HepG2 (cell line): ENCODE data around the gene C1orf74. TPM values are rescaled to one million over a fixed set of nuclear protein-coding genes. Genes with fewer than 3 reads are reported as not detected.
A peak's percentile ranks its signal among the peaks of the same experiment; 100 is the strongest.

Experiments
- BRD4 ChIP-seq: sonication (generic); formaldehyde crosslinking; IDR thresholded peaks from 2 replicates; pipeline ENCODE4 v1.4.0; 2020; ENCODE audit warnings: missing genetic modification reagents
- CHD2 ChIP-seq: IDR thresholded peaks from 2 replicates; pipeline ENCODE4 v1.6.1; 2011; ENCODE audit warnings: low read depth, low read length, improper control_type of control experiment
- ELF1 ChIP-seq: sonication (generic); formaldehyde crosslinking; IDR thresholded peaks from 2 replicates; pipeline ENCODE4 v1.4.0; 2020; ENCODE audit warnings: missing genetic modification reagents
- PHF21A ChIP-seq: sonication (generic); formaldehyde crosslinking; IDR thresholded peaks from 2 replicates; pipeline ENCODE4 v1.5.0; 2020; ENCODE audit warnings: mild to moderate bottlenecking, missing genetic modification reagents
- RARA ChIP-seq: IDR thresholded peaks from 2 replicates; pipeline ENCODE4 v1.6.1; 2016; ENCODE audit warnings: missing genetic modification reagents, missing compliant biosample characterization
- RXRB ChIP-seq: IDR thresholded peaks from 2 replicates; pipeline ENCODE4 v1.6.1; 2016; ENCODE audit warnings: borderline replicate concordance, missing genetic modification reagents, missing compliant biosample characterization
- ZNF138 ChIP-seq: sonication (generic); formaldehyde crosslinking; IDR thresholded peaks from 2 replicates; pipeline ENCODE4 v1.5.0; 2020; ENCODE audit warnings: mild to moderate bottlenecking, low read depth, missing genetic modification reagents
- ZNF615 ChIP-seq: sonication (generic); formaldehyde crosslinking; IDR thresholded peaks from 2 replicates; pipeline ENCODE4 v1.5.0; 2020; ENCODE audit warnings: mild to moderate bottlenecking, missing genetic modification reagents, borderline replicate concordance
- ZNF790 ChIP-seq: sonication (generic); formaldehyde crosslinking; IDR thresholded peaks from 2 replicates; pipeline ENCODE4 v1.8.0; 2022; ENCODE audit warnings: missing genetic modification reagents, mild to moderate bottlenecking, borderline replicate concordance
- polyA plus RNA-seq, 8 experiments: library from polyadenylated mRNA; depleted of rRNA in 3 of 8; stranded (reverse) in 7 of 8; unstranded in 1 of 8; fragments of >200 nt; fragmentation: Illumina TruSeq in 4 of 8; extraction: Trizol in 4 of 8; gene quantifications; 2 replicates each; pipeline versions ENCODE4 v1.2.1 to v1.2.3, GENCODE V29; 2011 to 2016; ENCODE audit warnings: low read depth in 4 of 8, missing spikeins in 1 of 8, mixed read lengths in 1 of 8; ENCODE audit not compliant: insufficient read depth in 1 of 8
- total RNA-seq, 5 experiments: library from RNA; depleted of rRNA; stranded (reverse); fragments of >200 nt; fragmentation: Illumina TruSeq; extraction: Trizol; gene quantifications; 2 replicates each; pipeline ENCODE4 v1.2.3, GENCODE V29; 2016; ENCODE audit warnings: low read depth in 1 of 5
- TF ChIP-seq, protein P1 (sequence below): IDR thresholded peaks from 2 replicates; pipeline ENCODE4 v1.4.0; 2020; ENCODE audit warnings: mild to moderate bottlenecking, missing genetic modification reagents
- TF ChIP-seq, protein P2 (sequence below), 2 experiments: sonication (generic) in 1 of 2; formaldehyde crosslinking in 1 of 2; IDR thresholded peaks; 2 replicates each; pipeline versions ENCODE4 v1.5.1 to v1.6.1; 2011 to 2020; ENCODE audit warnings: borderline replicate concordance in 1 of 2, low read depth in 1 of 2, low read length in 1 of 2, mild to moderate bottlenecking in 1 of 2, missing genetic modification reagents in 1 of 2, moderate library complexity in 1 of 2
- TF ChIP-seq, protein P3 (sequence below): sonication (generic); formaldehyde crosslinking; IDR thresholded peaks from 2 replicates; pipeline ENCODE4 v1.5.0; 2020; ENCODE audit warnings: missing genetic modification reagents
- TF ChIP-seq, protein P4 (sequence below): sonication (generic); formaldehyde crosslinking; IDR thresholded peaks from 2 replicates; pipeline ENCODE4 v1.5.1; 2020; ENCODE audit warnings: mild to moderate bottlenecking, missing genetic modification reagents, moderate library complexity
- TF ChIP-seq, protein P5 (sequence below): sonication (generic); formaldehyde crosslinking; IDR thresholded peaks from 2 replicates; pipeline ENCODE4 v1.4.0; 2020; ENCODE audit warnings: mild to moderate bottlenecking, missing genetic modification reagents
- TF ChIP-seq, protein P6 (sequence below): IDR thresholded peaks from 2 replicates; pipeline ENCODE4 v1.6.1; 2016; ENCODE audit warnings: low read depth
- TF ChIP-seq, protein P7 (sequence below): sonication (generic); formaldehyde crosslinking; IDR thresholded peaks from 2 replicates; pipeline ENCODE4 v1.5.1; 2020; ENCODE audit warnings: missing genetic modification reagents, mild to moderate bottlenecking, borderline replicate concordance

The C1orf74 gene
- total and polyA plus RNA-seq, 2 of the 13 experiments (the other 11 are each of a cell fraction or from before 2014, with no cell fraction given): 0.33 to 0.71 TPM

DNA sequence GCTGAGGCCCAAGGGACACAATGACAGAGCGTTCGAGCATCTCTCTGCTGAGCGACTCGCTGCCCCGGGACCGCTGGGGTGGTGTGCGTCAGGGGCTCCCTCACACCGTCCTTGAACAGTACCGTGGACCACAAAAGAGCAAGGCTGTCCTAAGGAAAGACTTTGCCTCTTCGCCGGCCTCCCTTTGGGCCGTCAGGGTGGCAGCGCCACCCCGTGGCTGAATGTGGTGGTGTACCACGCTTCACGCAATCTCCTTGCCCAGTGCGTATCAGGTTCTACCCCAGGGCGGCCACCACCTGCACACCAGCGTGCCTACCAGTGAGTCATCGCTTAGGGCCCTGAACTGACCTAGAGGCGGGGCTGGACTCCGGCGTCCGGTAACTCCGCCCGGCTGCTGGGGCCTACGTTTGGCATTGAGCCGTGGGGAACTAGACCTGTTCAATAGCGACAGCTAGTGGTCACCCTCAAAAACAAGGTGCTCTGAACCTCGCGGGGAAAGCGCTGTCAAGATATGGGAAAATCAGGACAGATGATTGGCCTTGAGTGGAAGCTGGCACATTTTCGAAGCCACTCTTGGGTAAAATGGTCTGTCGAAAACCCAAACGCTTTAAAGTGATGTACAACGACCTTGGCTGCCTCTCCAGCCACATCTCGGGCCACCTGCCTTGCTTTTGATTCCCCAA is 36.6 kb downstream of the C1orf74 start (continued):
- TF ChIP-seq, protein P1, sequence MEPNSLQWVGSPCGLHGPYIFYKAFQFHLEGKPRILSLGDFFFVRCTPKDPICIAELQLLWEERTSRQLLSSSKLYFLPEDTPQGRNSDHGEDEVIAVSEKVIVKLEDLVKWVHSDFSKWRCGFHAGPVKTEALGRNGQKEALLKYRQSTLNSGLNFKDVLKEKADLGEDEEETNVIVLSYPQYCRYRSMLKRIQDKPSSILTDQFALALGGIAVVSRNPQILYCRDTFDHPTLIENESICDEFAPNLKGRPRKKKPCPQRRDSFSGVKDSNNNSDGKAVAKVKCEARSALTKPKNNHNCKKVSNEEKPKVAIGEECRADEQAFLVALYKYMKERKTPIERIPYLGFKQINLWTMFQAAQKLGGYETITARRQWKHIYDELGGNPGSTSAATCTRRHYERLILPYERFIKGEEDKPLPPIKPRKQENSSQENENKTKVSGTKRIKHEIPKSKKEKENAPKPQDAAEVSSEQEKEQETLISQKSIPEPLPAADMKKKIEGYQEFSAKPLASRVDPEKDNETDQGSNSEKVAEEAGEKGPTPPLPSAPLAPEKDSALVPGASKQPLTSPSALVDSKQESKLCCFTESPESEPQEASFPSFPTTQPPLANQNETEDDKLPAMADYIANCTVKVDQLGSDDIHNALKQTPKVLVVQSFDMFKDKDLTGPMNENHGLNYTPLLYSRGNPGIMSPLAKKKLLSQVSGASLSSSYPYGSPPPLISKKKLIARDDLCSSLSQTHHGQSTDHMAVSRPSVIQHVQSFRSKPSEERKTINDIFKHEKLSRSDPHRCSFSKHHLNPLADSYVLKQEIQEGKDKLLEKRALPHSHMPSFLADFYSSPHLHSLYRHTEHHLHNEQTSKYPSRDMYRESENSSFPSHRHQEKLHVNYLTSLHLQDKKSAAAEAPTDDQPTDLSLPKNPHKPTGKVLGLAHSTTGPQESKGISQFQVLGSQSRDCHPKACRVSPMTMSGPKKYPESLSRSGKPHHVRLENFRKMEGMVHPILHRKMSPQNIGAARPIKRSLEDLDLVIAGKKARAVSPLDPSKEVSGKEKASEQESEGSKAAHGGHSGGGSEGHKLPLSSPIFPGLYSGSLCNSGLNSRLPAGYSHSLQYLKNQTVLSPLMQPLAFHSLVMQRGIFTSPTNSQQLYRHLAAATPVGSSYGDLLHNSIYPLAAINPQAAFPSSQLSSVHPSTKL (CRISPR knock-in tag): peak; percentile 70
- TF ChIP-seq, protein P2, sequence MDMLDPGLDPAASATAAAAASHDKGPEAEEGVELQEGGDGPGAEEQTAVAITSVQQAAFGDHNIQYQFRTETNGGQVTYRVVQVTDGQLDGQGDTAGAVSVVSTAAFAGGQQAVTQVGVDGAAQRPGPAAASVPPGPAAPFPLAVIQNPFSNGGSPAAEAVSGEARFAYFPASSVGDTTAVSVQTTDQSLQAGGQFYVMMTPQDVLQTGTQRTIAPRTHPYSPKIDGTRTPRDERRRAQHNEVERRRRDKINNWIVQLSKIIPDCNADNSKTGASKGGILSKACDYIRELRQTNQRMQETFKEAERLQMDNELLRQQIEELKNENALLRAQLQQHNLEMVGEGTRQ (IDR thresholded peaks at IDR 0.05; ENCODE audit: low read depth, low read length): no peak
- TF ChIP-seq, protein P2 (CRISPR knock-in tag; IDR thresholded peaks at IDR 0.05; ENCODE audit: borderline replicate concordance): no peak
- TF ChIP-seq RARA (CRISPR knock-in tag) (peak; percentile 26; the same call in 1 of the 2 replicates), ZNF615 (CRISPR knock-in tag) (no peak), RXRB (CRISPR knock-in tag) (peak; percentile 53; the same call in 1 of the 2 replicates), BRD4 (CRISPR knock-in tag) (no peak), ELF1 (no peak), PHF21A (CRISPR knock-in tag) (0 out of 2 replicates have a peak, but pooled peaks have one; percentile 40), CHD2 (no peak), ZNF138 (no peak), ZNF790 (CRISPR knock-in tag) (no peak)
- TF ChIP-seq, protein P3, sequence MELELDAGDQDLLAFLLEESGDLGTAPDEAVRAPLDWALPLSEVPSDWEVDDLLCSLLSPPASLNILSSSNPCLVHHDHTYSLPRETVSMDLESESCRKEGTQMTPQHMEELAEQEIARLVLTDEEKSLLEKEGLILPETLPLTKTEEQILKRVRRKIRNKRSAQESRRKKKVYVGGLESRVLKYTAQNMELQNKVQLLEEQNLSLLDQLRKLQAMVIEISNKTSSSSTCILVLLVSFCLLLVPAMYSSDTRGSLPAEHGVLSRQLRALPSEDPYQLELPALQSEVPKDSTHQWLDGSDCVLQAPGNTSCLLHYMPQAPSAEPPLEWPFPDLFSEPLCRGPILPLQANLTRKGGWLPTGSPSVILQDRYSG: no peak
- TF ChIP-seq, protein P4, sequence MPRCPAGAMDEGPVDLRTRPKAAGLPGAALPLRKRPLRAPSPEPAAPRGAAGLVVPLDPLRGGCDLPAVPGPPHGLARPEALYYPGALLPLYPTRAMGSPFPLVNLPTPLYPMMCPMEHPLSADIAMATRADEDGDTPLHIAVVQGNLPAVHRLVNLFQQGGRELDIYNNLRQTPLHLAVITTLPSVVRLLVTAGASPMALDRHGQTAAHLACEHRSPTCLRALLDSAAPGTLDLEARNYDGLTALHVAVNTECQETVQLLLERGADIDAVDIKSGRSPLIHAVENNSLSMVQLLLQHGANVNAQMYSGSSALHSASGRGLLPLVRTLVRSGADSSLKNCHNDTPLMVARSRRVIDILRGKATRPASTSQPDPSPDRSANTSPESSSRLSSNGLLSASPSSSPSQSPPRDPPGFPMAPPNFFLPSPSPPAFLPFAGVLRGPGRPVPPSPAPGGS: 0 out of 2 replicates have a peak, but pooled peaks have one; percentile 47
- TF ChIP-seq, protein P5, sequence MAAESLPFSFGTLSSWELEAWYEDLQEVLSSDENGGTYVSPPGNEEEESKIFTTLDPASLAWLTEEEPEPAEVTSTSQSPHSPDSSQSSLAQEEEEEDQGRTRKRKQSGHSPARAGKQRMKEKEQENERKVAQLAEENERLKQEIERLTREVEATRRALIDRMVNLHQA: no peak
- TF ChIP-seq, protein P6, sequence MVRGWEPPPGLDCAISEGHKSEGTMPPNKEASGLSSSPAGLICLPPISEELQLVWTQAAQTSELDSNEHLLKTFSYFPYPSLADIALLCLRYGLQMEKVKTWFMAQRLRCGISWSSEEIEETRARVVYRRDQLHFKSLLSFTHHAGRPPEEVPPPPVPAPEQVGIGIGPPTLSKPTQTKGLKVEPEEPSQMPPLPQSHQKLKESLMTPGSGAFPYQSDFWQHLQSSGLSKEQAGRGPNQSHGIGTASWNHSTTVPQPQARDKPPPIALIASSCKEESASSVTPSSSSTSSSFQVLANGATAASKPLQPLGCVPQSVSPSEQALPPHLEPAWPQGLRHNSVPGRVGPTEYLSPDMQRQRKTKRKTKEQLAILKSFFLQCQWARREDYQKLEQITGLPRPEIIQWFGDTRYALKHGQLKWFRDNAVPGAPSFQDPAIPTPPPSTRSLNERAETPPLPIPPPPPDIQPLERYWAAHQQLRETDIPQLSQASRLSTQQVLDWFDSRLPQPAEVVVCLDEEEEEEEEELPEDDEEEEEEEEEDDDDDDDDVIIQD (CRISPR knock-in tag): peak; percentile 84
- TF ChIP-seq, protein P7, sequence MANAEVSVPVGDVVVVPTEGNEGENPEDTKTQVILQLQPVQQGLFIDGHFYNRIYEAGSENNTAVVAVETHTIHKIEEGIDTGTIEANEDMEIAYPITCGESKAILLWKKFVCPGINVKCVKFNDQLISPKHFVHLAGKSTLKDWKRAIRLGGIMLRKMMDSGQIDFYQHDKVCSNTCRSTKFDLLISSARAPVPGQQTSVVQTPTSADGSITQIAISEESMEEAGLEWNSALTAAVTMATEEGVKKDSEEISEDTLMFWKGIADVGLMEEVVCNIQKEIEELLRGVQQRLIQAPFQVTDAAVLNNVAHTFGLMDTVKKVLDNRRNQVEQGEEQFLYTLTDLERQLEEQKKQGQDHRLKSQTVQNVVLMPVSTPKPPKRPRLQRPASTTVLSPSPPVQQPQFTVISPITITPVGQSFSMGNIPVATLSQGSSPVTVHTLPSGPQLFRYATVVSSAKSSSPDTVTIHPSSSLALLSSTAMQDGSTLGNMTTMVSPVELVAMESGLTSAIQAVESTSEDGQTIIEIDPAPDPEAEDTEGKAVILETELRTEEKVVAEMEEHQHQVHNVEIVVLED (CRISPR knock-in tag): peak; percentile 64; the same call in 1 of the 2 replicates
